Cardiac fibroblast (primary cell): ENCODE results near the gene GABRG3.

ENCODE experiments used
- DNase-seq, 2 donors: peaks; one replicate each; pipeline versions ENCODE4 v3.0.0 to v3.0.0-alpha.2; 2010; ENCODE audit warnings: low read depth in 2 of 2
- H3K4me3 ChIP-seq, 2 donors: replicated peaks in 1 of 2; 1 replicate in 1 of 2; 2 replicates in 1 of 2; pipeline ENCODE4 v1.5.1; 2011; ENCODE audit warnings: low read depth in 2 of 2, low read length in 2 of 2, mild to moderate bottlenecking in 2 of 2, moderate library complexity in 1 of 2
- CTCF ChIP-seq: IDR thresholded peaks from one replicate; pipeline ENCODE4 v1.5.1; 2011; ENCODE audit warnings: low read depth, mild to moderate bottlenecking, low read length, inconsistent platforms

The GABRG3 gene

GRCh38 chr15:27383726-27384125 lies 412.7 kb downstream of the GABRG3 start:
- H3K4me3 ChIP-seq = no peak overlapping the region
- TF ChIP-seq CTCF = no peak
- DNase-seq = no peak

- DNase-seq = no peak
- TF ChIP-seq CTCF = no peak
- H3K4me3 ChIP-seq = no peak overlapping the region
Measured at GRCh38 chr15:27392163-27392562, 421.2 kb downstream of the GABRG3 start.

GRCh38 chr15:27396521-27396920 lies 425.5 kb downstream of the GABRG3 start:
- no peak for DNase-seq
- no peak for TF ChIP-seq CTCF
- no peak overlapping the region for H3K4me3 ChIP-seq

- no peak overlapping the region for H3K4me3 ChIP-seq
- no peak for DNase-seq
- TF ChIP-seq CTCF = no peak
Measured at GRCh38 chr15:27396996-27397395, 426.0 kb downstream of the GABRG3 start.

GRCh38 chr15:27398631-27399161 lies 427.7 kb downstream of the GABRG3 start:
- no peak for TF ChIP-seq CTCF
- no peak for DNase-seq
- H3K4me3 ChIP-seq = no peak overlapping the region

- no peak overlapping the region for H3K4me3 ChIP-seq
- DNase-seq = no peak
- TF ChIP-seq CTCF = no peak
Measured at GRCh38 chr15:27399241-27399640, 428.3 kb downstream of the GABRG3 start.

GRCh38 chr15:27401471-27401870 lies 430.5 kb downstream of the GABRG3 start:
- no peak for TF ChIP-seq CTCF
- no peak overlapping the region for H3K4me3 ChIP-seq
- no peak for DNase-seq
